K562 (cell line): ENCODE data around the gene RAPGEF5. TPM values are rescaled to one million over a fixed set of nuclear protein-coding genes. Genes with fewer than 3 reads are reported as not detected.

ENCODE experiments used
- ATF7 ChIP-seq: fragments of 450-650 bp; IDR thresholded peaks from 2 replicates; pipeline ENCODE4 v1.7.1; 2014; ENCODE audit warnings: mild to moderate bottlenecking, moderate library complexity
- CBFA2T3 ChIP-seq: fragments of 450-650 bp; IDR thresholded peaks from 2 replicates; pipeline ENCODE4 v1.6.1; 2017
- LEF1 ChIP-seq: fragments of 450-650 bp; IDR thresholded peaks from 2 replicates; pipeline ENCODE4 v1.6.1; 2016; ENCODE audit warnings: mild to moderate bottlenecking
- MCM2 ChIP-seq: fragments of 450-650 bp; IDR thresholded peaks from 2 replicates; pipeline ENCODE4 v1.6.1; 2017; ENCODE audit warnings: low read depth, mild to moderate bottlenecking
- MCM7 ChIP-seq, 2 experiments: fragments of 450-650 bp; IDR thresholded peaks; 2 replicates each; pipeline ENCODE4 v1.6.1; 2016 to 2018
- NCOA2 ChIP-seq, 2 experiments: fragments of 450-650 bp; IDR thresholded peaks; 2 replicates each; pipeline ENCODE4 v1.6.1; 2018; ENCODE audit warnings: mild to moderate bottlenecking in 2 of 2, moderate library complexity in 1 of 2; ENCODE audit not compliant: partially characterized antibody in 2 of 2
- POLR2B ChIP-seq: fragments of 450-650 bp; IDR thresholded peaks from 2 replicates; pipeline ENCODE4 v1.6.1; 2018; ENCODE audit warnings: low read depth; ENCODE audit not compliant: partially characterized antibody
- RCOR1 ChIP-seq, 2 experiments: IDR thresholded peaks; 2 replicates each; pipeline ENCODE4 v1.6.1; 2012; ENCODE audit warnings: low read depth in 2 of 2, low read length in 2 of 2, borderline replicate concordance in 1 of 2, improper control_type of control experiment in 1 of 2
- SMARCA4 ChIP-seq: fragments of 450-650 bp; IDR thresholded peaks from 2 replicates; pipeline ENCODE4 v1.6.1; 2016
- TEAD4 ChIP-seq, 2 experiments: sonication (generic) in 1 of 2; formaldehyde crosslinking in 1 of 2; IDR thresholded peaks; 2 replicates each; pipeline versions ENCODE4 v1.6.1 to v1.8.0; 2012 to 2022; ENCODE audit warnings: borderline replicate concordance in 1 of 2, inconsistent platforms in 1 of 2, low read length in 1 of 2, mild to moderate bottlenecking in 1 of 2, missing genetic modification reagents in 1 of 2
- ZNF197 ChIP-seq: fragments of 200-800 bp; sonication (Bioruptor generic); IDR thresholded peaks from 2 replicates; pipeline ENCODE4 v1.6.1; 2016; ENCODE audit warnings: low read depth, missing genetic modification characterization, missing compliant biosample characterization
- ZNF212 ChIP-seq: fragments of 450-650 bp; formaldehyde crosslinking; IDR thresholded peaks from 2 replicates; pipeline ENCODE4 v1.4.0; 2020; ENCODE audit warnings: mild to moderate bottlenecking
- ZNF274 ChIP-seq: IDR thresholded peaks from 2 replicates; pipeline ENCODE4 v1.6.1; 2011; ENCODE audit warnings: low read depth, mild to moderate bottlenecking, low read length, moderate library complexity, borderline replicate concordance
- polyA plus RNA-seq, 8 experiments: library from polyadenylated mRNA; depleted of rRNA in 4 of 8; stranded (reverse) in 5 of 8; unstranded in 3 of 8; fragments of >200 nt; fragmentation: Nextera tagmentation in 2 of 8; fragmentation: Illumina TruSeq in 1 of 8; extraction: Ambion mirVana in 2 of 8; extraction: Trizol in 1 of 8; gene quantifications; 2 replicates each; pipeline versions ENCODE4 v1.2.1 to v1.2.3, GENCODE V29; 2011 to 2014; ENCODE audit warnings: inconsistent platforms in 1 of 8, missing spikeins in 1 of 8
- total RNA-seq, 7 experiments: library from RNA; depleted of rRNA in 6 of 7; stranded (reverse); fragments of >200 nt in 6 of 7; fragmentation: Illumina TruSeq in 2 of 7; extraction: Trizol in 2 of 7; gene quantifications; 2 replicates each; pipeline versions ENCODE4 v1.2.1 to v1.2.3, GENCODE V29; 2011 to 2021; ENCODE audit warnings: low replicate concordance in 1 of 7
- TF ChIP-seq, protein P1 (sequence below): sonication (generic); formaldehyde crosslinking; IDR thresholded peaks from 2 replicates; pipeline ENCODE4 v1.8.1; 2022; ENCODE audit warnings: missing genetic modification reagents
- TF ChIP-seq, protein P2 (sequence below), 2 experiments: IDR thresholded peaks in 1 of 2; conservative IDR thresholded peaks in 1 of 2; 2 replicates each; pipeline ENCODE4 v1.6.1; 2016; ENCODE audit warnings: low read depth in 2 of 2, mild to moderate bottlenecking in 1 of 2, missing compliant biosample characterization in 1 of 2, missing genetic modification characterization in 1 of 2, moderate library complexity in 1 of 2
- TF ChIP-seq, protein P3 (sequence below): sonication (generic); formaldehyde crosslinking; IDR thresholded peaks from 2 replicates; pipeline ENCODE4 v1.8.0; 2022; ENCODE audit warnings: mild to moderate bottlenecking, missing genetic modification reagents, borderline replicate concordance
- TF ChIP-seq, protein P4 (sequence below): fragments of 250-450 bp; sonication (Bioruptor Pico); IDR thresholded peaks from 2 replicates; pipeline ENCODE4 v1.4.0; 2020
- TF ChIP-seq, protein P5 (sequence below): fragments of 250-450 bp; sonication (Bioruptor Pico); IDR thresholded peaks from 2 replicates; pipeline ENCODE4 v1.5.0; 2021; ENCODE audit warnings: mild to moderate bottlenecking, moderate library complexity

The RAPGEF5 gene
- total and polyA plus RNA-seq, 9 of the 15 experiments (the other 6 are each of a cell fraction or from before 2014, with no cell fraction given), result 0.39 to 2.0 (median 1.1) TPM

DNA sequence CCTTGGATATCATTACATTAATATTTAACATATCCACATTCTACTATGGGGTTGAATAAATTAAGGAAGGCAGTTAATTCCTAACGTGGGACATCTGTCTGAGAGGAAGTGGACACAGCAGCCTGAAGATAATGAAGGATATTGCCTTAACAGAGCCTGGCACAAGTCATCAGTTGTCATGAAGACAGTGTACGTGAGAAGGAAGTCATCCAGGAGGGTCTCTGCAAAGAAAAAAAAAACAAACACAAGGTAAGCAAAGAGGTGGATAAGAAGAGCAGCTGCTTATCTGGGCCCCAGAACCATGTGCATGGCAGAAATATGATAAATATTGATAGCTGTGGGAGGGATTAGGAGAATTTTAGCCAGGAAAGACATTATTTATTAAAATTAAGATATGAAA is 190.0 kb downstream of the RAPGEF5 start (continued):
- TF ChIP-seq, protein P1, sequence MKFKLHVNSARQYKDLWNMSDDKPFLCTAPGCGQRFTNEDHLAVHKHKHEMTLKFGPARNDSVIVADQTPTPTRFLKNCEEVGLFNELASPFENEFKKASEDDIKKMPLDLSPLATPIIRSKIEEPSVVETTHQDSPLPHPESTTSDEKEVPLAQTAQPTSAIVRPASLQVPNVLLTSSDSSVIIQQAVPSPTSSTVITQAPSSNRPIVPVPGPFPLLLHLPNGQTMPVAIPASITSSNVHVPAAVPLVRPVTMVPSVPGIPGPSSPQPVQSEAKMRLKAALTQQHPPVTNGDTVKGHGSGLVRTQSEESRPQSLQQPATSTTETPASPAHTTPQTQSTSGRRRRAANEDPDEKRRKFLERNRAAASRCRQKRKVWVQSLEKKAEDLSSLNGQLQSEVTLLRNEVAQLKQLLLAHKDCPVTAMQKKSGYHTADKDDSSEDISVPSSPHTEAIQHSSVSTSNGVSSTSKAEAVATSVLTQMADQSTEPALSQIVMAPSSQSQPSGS (CRISPR knock-in tag), result no peak
- TF ChIP-seq MCM2, result no peak
- TF ChIP-seq, protein P2, sequence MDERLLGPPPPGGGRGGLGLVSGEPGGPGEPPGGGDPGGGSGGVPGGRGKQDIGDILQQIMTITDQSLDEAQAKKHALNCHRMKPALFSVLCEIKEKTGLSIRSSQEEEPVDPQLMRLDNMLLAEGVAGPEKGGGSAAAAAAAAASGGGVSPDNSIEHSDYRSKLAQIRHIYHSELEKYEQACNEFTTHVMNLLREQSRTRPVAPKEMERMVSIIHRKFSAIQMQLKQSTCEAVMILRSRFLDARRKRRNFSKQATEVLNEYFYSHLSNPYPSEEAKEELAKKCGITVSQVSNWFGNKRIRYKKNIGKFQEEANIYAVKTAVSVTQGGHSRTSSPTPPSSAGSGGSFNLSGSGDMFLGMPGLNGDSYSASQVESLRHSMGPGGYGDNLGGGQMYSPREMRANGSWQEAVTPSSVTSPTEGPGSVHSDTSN (CRISPR knock-in tag; IDR thresholded peaks at IDR 0.05; ENCODE audit: low read depth), result no peak
- TF ChIP-seq, protein P2 (tag; conservative IDR thresholded peaks at IDR 0.05; ENCODE audit: low read depth), result no peak
- TF ChIP-seq ZNF274, result no peak
- TF ChIP-seq ATF7, result no peak
- no peak for TF ChIP-seq ZNF197 (CRISPR knock-in tag)
- TF ChIP-seq, protein P3, sequence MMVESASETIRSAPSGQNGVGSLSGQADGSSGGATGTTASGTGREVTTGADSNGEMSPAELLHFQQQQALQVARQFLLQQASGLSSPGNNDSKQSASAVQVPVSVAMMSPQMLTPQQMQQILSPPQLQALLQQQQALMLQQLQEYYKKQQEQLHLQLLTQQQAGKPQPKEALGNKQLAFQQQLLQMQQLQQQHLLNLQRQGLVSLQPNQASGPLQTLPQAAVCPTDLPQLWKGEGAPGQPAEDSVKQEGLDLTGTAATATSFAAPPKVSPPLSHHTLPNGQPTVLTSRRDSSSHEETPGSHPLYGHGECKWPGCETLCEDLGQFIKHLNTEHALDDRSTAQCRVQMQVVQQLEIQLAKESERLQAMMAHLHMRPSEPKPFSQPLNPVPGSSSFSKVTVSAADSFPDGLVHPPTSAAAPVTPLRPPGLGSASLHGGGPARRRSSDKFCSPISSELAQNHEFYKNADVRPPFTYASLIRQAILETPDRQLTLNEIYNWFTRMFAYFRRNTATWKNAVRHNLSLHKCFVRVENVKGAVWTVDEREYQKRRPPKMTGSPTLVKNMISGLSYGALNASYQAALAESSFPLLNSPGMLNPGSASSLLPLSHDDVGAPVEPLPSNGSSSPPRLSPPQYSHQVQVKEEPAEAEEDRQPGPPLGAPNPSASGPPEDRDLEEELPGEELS (CRISPR knock-in tag), result no peak
- peak; percentile 84 for TF ChIP-seq CBFA2T3
- TF ChIP-seq LEF1, result no peak
- TF ChIP-seq NCOA2 (IDR thresholded peaks at IDR 0.05; ENCODE audit: partially characterized antibody in 2 of 2), result no peak
- TF ChIP-seq MCM7 (IDR thresholded peaks at IDR 0.05), result no peak
- peak; percentile 70 for TF ChIP-seq TEAD4 (IDR thresholded peaks at IDR 0.05; ENCODE audit: low read length)
- no peak for TF ChIP-seq TEAD4 (CRISPR knock-in tag; IDR thresholded peaks at IDR 0.05; ENCODE audit: borderline replicate concordance)
- TF ChIP-seq POLR2B, result no peak
- peak; percentile 41 for TF ChIP-seq SMARCA4
- no peak for TF ChIP-seq RCOR1 (IDR thresholded peaks at IDR 0.05; ENCODE audit: borderline replicate concordance in 1 of 2, low read depth in 2 of 2, low read length in 2 of 2)
- TF ChIP-seq, protein P4, sequence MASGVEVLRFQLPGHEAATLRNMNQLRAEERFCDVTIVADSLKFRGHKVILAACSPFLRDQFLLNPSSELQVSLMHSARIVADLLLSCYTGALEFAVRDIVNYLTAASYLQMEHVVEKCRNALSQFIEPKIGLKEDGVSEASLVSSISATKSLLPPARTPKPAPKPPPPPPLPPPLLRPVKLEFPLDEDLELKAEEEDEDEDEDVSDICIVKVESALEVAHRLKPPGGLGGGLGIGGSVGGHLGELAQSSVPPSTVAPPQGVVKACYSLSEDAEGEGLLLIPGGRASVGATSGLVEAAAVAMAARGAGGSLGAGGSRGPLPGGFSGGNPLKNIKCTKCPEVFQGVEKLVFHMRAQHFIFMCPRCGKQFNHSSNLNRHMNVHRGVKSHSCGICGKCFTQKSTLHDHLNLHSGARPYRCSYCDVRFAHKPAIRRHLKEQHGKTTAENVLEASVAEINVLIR, result no peak
- no peak for TF ChIP-seq ZNF212
- TF ChIP-seq, protein P5, sequence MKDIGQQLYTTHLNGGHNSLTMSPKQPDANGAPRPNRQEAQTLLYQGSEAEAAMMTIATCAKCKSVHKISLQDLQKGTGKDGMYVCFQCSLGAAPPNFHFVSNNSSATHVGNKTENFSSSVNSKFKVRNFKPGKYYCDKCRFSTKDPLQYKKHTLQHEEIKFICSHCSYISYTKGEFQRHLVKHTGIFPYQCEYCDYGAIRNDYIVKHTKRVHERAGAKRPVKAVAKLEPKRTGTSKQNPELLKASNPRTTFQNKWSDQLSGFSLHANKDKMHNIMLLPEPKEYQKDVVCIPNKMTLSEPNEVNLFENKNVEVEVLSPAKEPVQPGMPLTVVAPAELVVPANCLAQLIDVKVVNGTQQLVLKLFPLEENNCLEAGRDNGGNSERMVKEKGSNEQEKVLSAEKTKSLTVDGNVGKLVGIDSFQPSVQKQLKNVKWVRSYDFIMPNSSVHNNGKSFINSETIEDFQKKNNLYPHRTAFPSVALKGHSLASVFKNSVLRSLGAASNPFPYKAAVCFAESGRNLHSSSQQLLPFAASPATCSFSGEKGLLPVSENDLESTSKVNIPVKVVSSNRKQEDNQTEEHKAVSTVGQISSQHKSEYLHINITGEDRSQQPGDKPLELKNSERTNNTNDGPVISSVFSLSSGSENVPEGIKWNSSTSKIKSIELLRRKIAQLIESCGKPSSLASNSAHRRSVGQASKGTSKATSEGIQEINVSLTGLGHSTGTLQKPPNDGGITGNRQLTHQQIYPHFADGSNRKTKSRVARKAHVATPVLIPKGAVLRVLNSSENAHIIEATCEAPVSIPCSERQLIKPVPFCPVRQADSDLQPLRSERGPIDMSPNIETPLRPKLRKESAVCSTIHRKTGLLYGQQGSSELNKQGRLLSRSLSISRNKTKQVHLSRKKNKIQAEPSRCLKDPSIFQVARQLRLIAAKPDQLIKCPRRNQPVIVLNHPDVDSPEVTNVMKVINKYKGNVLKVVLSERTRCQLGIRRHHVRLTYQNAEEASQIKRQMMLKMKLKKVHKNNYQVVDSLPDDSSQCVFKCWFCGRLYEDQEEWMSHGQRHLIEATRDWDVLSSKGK (CRISPR knock-in tag), result no peak
